GM12875 (cell line): Measurements from ENCODE around the gene CHMP5.

Experiments used
- H3K4me3 ChIP-seq: one replicate; pipeline ENCODE4 v1.5.1; 2011; ENCODE audit warnings: low read depth, low read length, control low read depth
- CTCF ChIP-seq: IDR thresholded peaks from 2 replicates; pipeline ENCODE4 v1.5.1; 2011; ENCODE audit warnings: low read depth, mild to moderate bottlenecking, control low read depth, inconsistent platforms, low read length, moderate library complexity, borderline replicate concordance; ENCODE audit not compliant: insufficient read depth

The CHMP5 gene

GRCh38 chr9:33244137-33244784, 20.6 kb upstream of the CHMP5 start:
- no peak for TF ChIP-seq CTCF
- no peak overlapping the region for H3K4me3 ChIP-seq

- H3K4me3 ChIP-seq: no peak overlapping the region
- no peak for TF ChIP-seq CTCF
Measured at GRCh38 chr9:33245341-33245740, 19.5 kb upstream of the CHMP5 start.

GRCh38 chr9:33246269-33246860, 18.5 kb upstream of the CHMP5 start:
- H3K4me3 ChIP-seq: no peak overlapping the region
- no peak for TF ChIP-seq CTCF

- TF ChIP-seq CTCF: no peak
- no peak overlapping the region for H3K4me3 ChIP-seq
Measured at GRCh38 chr9:33248606-33249005, 16.2 kb upstream of the CHMP5 start.

GRCh38 chr9:33249087-33249658, 15.7 kb upstream of the CHMP5 start:
- TF ChIP-seq CTCF: no peak
- no peak overlapping the region for H3K4me3 ChIP-seq

- no peak for TF ChIP-seq CTCF
- H3K4me3 ChIP-seq: no peak overlapping the region
Measured at GRCh38 chr9:33249983-33250382, 14.9 kb upstream of the CHMP5 start.

- H3K4me3 ChIP-seq: no peak overlapping the region
- TF ChIP-seq CTCF: no peak
Measured at GRCh38 chr9:33250458-33250995, 14.3 kb upstream of the CHMP5 start.
